Measurements from ENCODE around the gene PRF1. TPM values are rescaled to one million over a fixed set of nuclear protein-coding genes. Genes with fewer than 3 reads are reported as not detected.

The PRF1 gene
- total and polyA plus RNA-seq, 2 experiments from 2014 or later: not detected

DNA sequence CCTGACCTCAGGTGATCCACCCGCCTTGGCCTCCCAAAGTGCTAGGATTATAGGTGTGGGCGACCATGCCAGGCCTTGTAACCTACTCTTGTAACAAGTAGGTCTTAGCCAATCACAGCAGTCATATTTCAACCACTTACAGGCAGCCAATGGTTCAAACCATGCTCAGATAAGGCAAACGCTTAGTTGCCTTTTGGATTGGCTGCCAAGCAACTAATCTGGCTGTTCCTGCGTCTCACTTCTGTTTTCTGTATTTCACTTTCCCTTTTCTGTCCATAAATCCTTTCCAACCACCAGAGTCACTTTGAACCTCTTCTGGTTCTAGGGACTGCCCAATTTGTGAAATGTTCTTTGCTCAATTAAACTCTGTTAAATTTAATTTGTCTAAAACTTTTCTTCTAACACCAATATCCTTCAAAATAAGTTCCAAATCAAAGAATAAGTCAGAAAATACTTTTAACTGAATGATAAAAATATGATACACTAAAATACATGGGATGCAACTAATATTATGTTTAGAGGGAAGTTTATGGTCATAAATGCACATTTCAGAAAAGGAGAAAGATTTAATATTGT, 19.1 kb upstream of the PRF1 start:
- DNase-seq (ENCODE audit: low spot score): no peak
- H3K4me2 ChIP-seq: no peak overlapping the region
- TF ChIP-seq, protein P1, sequence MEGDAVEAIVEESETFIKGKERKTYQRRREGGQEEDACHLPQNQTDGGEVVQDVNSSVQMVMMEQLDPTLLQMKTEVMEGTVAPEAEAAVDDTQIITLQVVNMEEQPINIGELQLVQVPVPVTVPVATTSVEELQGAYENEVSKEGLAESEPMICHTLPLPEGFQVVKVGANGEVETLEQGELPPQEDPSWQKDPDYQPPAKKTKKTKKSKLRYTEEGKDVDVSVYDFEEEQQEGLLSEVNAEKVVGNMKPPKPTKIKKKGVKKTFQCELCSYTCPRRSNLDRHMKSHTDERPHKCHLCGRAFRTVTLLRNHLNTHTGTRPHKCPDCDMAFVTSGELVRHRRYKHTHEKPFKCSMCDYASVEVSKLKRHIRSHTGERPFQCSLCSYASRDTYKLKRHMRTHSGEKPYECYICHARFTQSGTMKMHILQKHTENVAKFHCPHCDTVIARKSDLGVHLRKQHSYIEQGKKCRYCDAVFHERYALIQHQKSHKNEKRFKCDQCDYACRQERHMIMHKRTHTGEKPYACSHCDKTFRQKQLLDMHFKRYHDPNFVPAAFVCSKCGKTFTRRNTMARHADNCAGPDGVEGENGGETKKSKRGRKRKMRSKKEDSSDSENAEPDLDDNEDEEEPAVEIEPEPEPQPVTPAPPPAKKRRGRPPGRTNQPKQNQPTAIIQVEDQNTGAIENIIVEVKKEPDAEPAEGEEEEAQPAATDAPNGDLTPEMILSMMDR (IDR thresholded peaks at IDR 0.05; ENCODE audit: poor library complexity): no peak
- TF ChIP-seq EZH2phosphoT487 (IDR thresholded peaks at IDR 0.05; ENCODE audit: low read depth, severe bottlenecking, unreplicated experiment) (no peak), EZH2 (IDR thresholded peaks at IDR 0.05; ENCODE audit: borderline replicate concordance) (no peak)
- no peak overlapping the region for H3K27ac ChIP-seq
- H3K79me2 ChIP-seq: no peaks in the 10 kb centered on the region
- WGBS (ENCODE audit: low lambda C conversion rate, missing lambda C conversion rate): 82% methylated on average over 4 of the region's 4 CpGs
- no peaks in the 10 kb centered on the region for H4K20me1 ChIP-seq (ENCODE audit: insufficient read depth, poor library complexity, severe bottlenecking)
- no peaks in the 10 kb centered on the region for H3K27me3 ChIP-seq
- no peaks in the 10 kb centered on the region for H3K9me3 ChIP-seq (ENCODE audit: low read depth)
- no peaks in the 10 kb centered on the region for H3K9me2 ChIP-seq (replicated peaks; ENCODE audit: insufficient read depth)
- H3K4me1 ChIP-seq (ENCODE audit: insufficient read depth): no peaks in the 10 kb centered on the region
- no peak overlapping the region for H2AFZ ChIP-seq
- H3K36me3 ChIP-seq (replicated peaks; ENCODE audit: insufficient read depth, low read depth): no peaks in the 10 kb centered on the region
- H3K4me3 ChIP-seq: no peak overlapping the region

DNA sequence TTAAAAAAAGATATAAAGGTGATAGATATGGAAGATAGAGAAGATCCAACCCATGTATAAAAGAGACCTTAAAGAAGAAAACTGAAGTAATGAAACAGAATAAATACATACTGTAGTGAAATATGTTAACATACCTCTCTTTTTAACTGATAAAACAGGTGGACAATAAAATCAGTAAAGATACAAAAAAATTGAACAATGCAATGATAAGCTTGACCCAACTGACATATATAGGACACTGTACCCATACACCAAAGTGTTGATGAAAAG, 17.4 kb upstream of the PRF1 start:
- Histone ChIP-seq H3K36me3 (replicated peaks; ENCODE audit: insufficient read depth, low read depth) (no peaks in the 10 kb centered on the region), H3K79me2 (no peaks in the 10 kb centered on the region), H3K4me3 (no peak overlapping the region), H3K4me2 (no peak overlapping the region), H4K20me1 (ENCODE audit: insufficient read depth, poor library complexity, severe bottlenecking) (no peaks in the 10 kb centered on the region), H3K9me2 (replicated peaks; ENCODE audit: insufficient read depth) (no peaks in the 10 kb centered on the region), H2AFZ (no peak overlapping the region), H3K4me1 (ENCODE audit: insufficient read depth) (no peaks in the 10 kb centered on the region), H3K27me3 (no peaks in the 10 kb centered on the region), H3K27ac (no peak overlapping the region), H3K9me3 (ENCODE audit: low read depth) (no peaks in the 10 kb centered on the region)
- no peak for DNase-seq (ENCODE audit: low spot score)
- TF ChIP-seq, protein P1 (IDR thresholded peaks at IDR 0.05; ENCODE audit: poor library complexity): no peak
- no peak for TF ChIP-seq EZH2 (IDR thresholded peaks at IDR 0.05; ENCODE audit: borderline replicate concordance)
- TF ChIP-seq EZH2phosphoT487 (IDR thresholded peaks at IDR 0.05; ENCODE audit: low read depth, severe bottlenecking, unreplicated experiment): no peak

DNA sequence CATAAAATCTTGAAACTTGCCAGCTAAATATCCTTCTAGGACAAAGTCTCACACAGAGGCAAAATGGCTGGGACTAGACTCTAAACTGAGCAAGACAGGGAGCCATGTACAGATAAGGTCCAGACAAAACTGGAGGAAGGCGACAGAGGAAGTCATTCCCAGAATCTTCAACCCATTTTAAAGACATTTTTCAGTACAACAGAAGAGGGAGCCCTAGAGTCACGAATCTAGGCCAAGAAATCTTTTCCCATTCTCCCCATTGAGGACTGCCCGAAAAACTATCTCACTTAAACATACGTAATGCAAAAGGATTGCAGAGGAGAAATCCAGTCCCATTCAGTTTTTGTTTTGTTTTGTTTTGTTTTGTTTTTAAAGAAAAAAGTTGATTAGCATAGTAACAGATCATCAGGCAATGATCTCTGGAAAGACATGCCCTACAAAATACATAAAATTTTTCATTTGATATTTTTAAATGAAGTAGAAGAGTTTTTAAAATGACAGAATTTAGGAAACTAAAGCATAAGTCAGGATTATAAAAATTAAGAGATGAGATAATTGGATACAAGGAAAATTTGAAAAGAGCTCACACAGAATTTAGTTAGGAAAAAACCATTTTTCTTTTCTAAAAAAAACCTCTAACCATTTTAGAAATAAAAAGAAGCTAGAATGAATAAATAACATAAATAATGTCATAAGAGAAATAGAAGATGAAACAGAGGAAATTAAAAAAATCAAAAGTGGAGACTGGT, 16.9 kb upstream of the PRF1 start:
- no peaks in the 10 kb centered on the region for H3K27me3 ChIP-seq
- H3K36me3 ChIP-seq (replicated peaks; ENCODE audit: insufficient read depth, low read depth): no peaks in the 10 kb centered on the region
- no peaks in the 10 kb centered on the region for H3K9me2 ChIP-seq (replicated peaks; ENCODE audit: insufficient read depth)
- whole genome bisulfite sequencing (ENCODE audit: low lambda C conversion rate, missing lambda C conversion rate): 59% methylated on average over 4 of the region's 4 CpGs
- H2AFZ ChIP-seq: no peak overlapping the region
- no peaks in the 10 kb centered on the region for H3K9me3 ChIP-seq (ENCODE audit: low read depth)
- DNase-seq (ENCODE audit: low spot score): no peak
- no peak overlapping the region for H3K4me3 ChIP-seq
- TF ChIP-seq EZH2 (IDR thresholded peaks at IDR 0.05; ENCODE audit: borderline replicate concordance) (no peak), EZH2phosphoT487 (IDR thresholded peaks at IDR 0.05; ENCODE audit: low read depth, severe bottlenecking, unreplicated experiment) (no peak)
- TF ChIP-seq, protein P1 (IDR thresholded peaks at IDR 0.05; ENCODE audit: poor library complexity): no peak
- no peaks in the 10 kb centered on the region for H3K79me2 ChIP-seq
- H4K20me1 ChIP-seq (ENCODE audit: insufficient read depth, poor library complexity, severe bottlenecking): no peaks in the 10 kb centered on the region
- no peak overlapping the region for H3K4me2 ChIP-seq
- H3K27ac ChIP-seq: no peak overlapping the region
- H3K4me1 ChIP-seq (ENCODE audit: insufficient read depth): no peaks in the 10 kb centered on the region

Measured in hepatocyte (in vitro differentiated cells).